ENCODE measurements around the gene BEND6. TPM values are rescaled to one million over a fixed set of nuclear protein-coding genes. Genes with fewer than 3 reads are reported as not detected.

The BEND6 gene
- total and polyA plus RNA-seq, 2 of the 4 experiments (the other 2 are of a cell fraction): 4.1 to 9.7 TPM

Small RNA genes within 50 kb of the gene (microRNA-seq; reads per million reads assigned to microRNA genes)
- gene FTH1P15 (ENCODE audit: insufficient read depth, insufficient read length) (not detected), gene RNU6-626P (ENCODE audit: insufficient read depth, insufficient read length) (not detected)

Small RNA genes within 50 kb of the gene (small RNA-seq; reads per million reads assigned to genes)
- gene FTH1P15 (0 reads per million in 5 experiments), gene RNU6-626P (0 reads per million in 5 experiments)

Other genes starting within 250 kb of the BEND6 start
- 3.8 and 15.0 TPM in 2 replicates for gene KIAA1586, start 91.6 kb downstream of the BEND6 start, total RNA-seq (2012; rRNA removed)
- gene KIAA1586, start 91.6 kb downstream of the BEND6 start, polyA plus RNA-seq (2012; rRNA removed): 3.5 and 3.6 TPM in 2 replicates
- 48.6 and 63.0 TPM in 2 replicates for gene ZNF451, start 135.1 kb downstream of the BEND6 start, total RNA-seq (2012; rRNA removed)
- gene ZNF451, start 135.1 kb downstream of the BEND6 start, polyA plus RNA-seq (2012; rRNA removed): 8.0 and 10.0 TPM in 2 replicates
- gene BAG2, start 217.2 kb downstream of the BEND6 start, total RNA-seq (2012; rRNA removed): 10.0 and 19.2 TPM in 2 replicates
- 6.7 and 8.1 TPM in 2 replicates for gene BAG2, start 217.2 kb downstream of the BEND6 start, polyA plus RNA-seq (2012; rRNA removed)

Measured in IMR-90 (cell line).